ENCODE results near the gene MAP2K2. TPM values are rescaled to one million over a fixed set of nuclear protein-coding genes. Genes with fewer than 3 reads are reported as not detected.

Gene MAP2K2
- total RNA-seq, 1 experiment from 2014 or later: 226 TPM

GRCh38 chr19:4058693-4059452 is 65.0 kb downstream of the MAP2K2 start:
- DNase-seq: peak; percentile 78
- Histone ChIP-seq H3K27me3 (ENCODE audit: control insufficient read depth, insufficient read depth, low read length) (no peaks in the 10 kb centered on the region), H3K4me3 (ENCODE audit: insufficient read depth, low read depth, low read length) (no peak overlapping the region), H3K36me3 (replicated peaks; ENCODE audit: control insufficient read depth, insufficient read depth, low read length) (peaks cover 4% of the 10 kb centered on the region)

DNA sequence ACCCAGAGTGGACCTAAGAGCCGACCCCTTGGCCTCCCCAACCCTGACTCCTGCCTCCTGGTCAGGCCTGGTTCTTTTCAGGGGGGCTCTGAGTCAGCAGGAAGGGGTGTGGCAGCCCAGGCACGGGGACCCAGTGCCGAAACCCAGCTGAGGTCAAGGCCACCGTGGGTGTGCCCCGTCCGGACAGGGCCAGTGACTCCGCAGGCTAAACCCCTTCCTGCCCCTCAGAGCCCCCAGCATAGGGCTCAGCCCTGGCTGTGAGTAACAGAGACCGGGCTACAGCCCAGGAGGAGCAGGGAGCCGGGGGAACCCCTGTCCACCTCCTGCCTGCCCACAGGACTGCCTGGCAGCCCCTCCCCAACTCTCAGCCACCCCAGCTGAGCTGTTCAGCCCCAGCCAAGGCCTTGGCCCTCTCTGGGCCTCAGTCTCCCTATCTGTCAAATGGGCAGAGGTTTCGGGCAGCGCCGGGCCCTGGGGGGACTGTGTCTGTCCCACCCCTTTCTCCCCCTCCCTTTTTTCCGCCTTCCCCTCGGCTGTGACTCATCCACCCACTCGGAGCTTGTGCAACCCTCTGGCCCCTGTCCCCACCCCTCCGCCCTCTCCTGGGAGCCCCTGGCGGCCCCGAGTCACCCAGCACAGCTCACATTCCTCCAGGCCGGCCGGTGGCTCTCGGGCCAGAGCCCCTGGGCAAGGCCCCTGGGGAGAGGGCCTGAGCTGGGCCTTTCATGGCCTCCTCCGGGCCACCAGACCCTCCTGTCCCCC is 65.8 kb downstream of the MAP2K2 start:
- H3K27me3 ChIP-seq (ENCODE audit: control insufficient read depth, insufficient read depth, low read length): no peaks in the 10 kb centered on the region
- DNase-seq: peak; percentile 83
- H3K4me3 ChIP-seq (ENCODE audit: insufficient read depth, low read depth, low read length): no peak overlapping the region
- peaks cover 11% of the 10 kb centered on the region for H3K36me3 ChIP-seq (replicated peaks; ENCODE audit: control insufficient read depth, insufficient read depth, low read length)

- Histone ChIP-seq H3K36me3 (replicated peaks; ENCODE audit: control insufficient read depth, insufficient read depth, low read length) (peaks cover 18% of the 10 kb centered on the region), H3K4me3 (ENCODE audit: insufficient read depth, low read depth, low read length) (no peak overlapping the region), H3K27me3 (ENCODE audit: control insufficient read depth, insufficient read depth, low read length) (no peaks in the 10 kb centered on the region)
- no peak for DNase-seq
These were observed 68.7 kb downstream of the MAP2K2 start for GRCh38 chr19:4055209-4055552.

- DNase-seq: no peak
- Histone ChIP-seq H3K4me3 (ENCODE audit: insufficient read depth, low read depth, low read length) (no peak overlapping the region), H3K36me3 (replicated peaks; ENCODE audit: control insufficient read depth, insufficient read depth, low read length) (peaks cover 18% of the 10 kb centered on the region), H3K27me3 (ENCODE audit: control insufficient read depth, insufficient read depth, low read length) (no peaks in the 10 kb centered on the region)
These were observed 69.3 kb downstream of the MAP2K2 start for GRCh38 chr19:4054441-4055208.

DNA sequence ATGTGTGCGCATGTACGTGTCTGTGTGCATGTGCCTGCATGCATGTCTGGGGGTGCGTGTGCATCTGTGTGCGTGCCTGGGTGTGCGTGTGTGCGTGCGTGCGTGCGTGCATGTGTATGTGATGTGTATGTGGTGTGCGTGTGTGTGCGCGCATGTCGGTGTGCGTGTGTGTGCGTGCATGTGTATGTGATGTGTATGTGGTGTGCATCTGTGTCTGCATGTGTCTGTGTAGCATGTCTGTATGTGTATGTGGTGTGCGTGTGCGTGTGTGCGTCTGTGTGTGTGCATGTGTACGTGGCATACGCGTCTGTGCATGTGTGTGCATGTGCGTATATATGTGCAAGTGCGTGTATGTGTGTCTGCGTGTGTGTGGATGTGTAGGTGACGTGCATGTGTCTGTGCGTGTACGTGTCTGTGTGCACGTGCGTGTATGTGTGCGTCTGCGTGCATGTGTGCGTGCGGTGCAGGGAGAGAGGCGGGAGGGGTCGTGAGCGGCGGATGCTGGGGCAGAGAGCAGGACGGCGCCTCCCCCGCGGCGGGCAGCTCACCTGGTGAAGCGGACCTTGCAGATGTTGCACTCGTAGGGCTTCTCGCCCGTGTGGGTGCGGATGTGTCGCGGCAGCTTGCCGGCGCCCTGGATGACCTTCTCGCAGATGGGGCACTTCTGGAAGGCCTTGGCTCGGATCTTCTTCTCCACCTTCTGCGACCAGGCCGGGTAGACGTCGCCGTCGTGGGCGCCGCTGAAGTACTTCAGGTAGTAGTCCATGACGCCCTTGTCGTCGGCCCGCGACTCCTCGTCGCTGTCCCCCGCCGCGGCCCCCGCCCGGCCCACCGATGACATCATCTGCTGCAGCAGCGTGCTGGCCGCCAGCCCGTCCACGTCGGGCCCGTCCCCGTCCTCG is 70.2 kb downstream of the MAP2K2 start:
- H3K27me3 ChIP-seq (ENCODE audit: control insufficient read depth, insufficient read depth, low read length): no peaks in the 10 kb centered on the region
- H3K36me3 ChIP-seq (replicated peaks; ENCODE audit: control insufficient read depth, insufficient read depth, low read length): peaks cover 18% of the 10 kb centered on the region
- H3K4me3 ChIP-seq (ENCODE audit: insufficient read depth, low read depth, low read length): no peak overlapping the region
- DNase-seq: no peak

DNA sequence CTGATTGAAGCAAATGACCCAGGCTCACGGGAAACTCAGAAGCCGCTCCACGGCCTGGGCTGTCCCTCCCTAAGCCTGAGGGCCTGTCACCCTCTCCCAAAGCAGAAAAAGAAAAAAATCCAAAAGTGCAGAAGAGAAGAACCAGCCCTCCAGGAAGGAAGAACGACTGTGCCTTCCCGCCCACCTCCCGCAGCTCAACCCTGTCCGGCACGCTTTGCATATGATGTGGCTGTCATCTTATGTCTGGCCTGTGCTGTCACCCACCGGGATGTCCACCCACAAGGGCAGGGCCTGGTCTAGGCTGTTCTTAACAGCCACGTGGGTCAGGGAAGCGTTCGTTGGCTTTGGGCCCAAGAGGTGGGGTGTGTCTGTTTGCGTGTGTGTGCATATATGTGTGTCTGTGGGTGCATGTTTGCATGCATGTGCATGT is 70.9 kb downstream of the MAP2K2 start:
- DNase-seq: no peak
- no peaks in the 10 kb centered on the region for H3K27me3 ChIP-seq (ENCODE audit: control insufficient read depth, insufficient read depth, low read length)
- no peak overlapping the region for H3K4me3 ChIP-seq (ENCODE audit: insufficient read depth, low read depth, low read length)
- H3K36me3 ChIP-seq (replicated peaks; ENCODE audit: control insufficient read depth, insufficient read depth, low read length): peaks cover 18% of the 10 kb centered on the region

- Histone ChIP-seq H3K4me3 (ENCODE audit: insufficient read depth, low read depth, low read length) (no peak overlapping the region), H3K27me3 (ENCODE audit: control insufficient read depth, insufficient read depth, low read length) (no peaks in the 10 kb centered on the region), H3K36me3 (replicated peaks; ENCODE audit: control insufficient read depth, insufficient read depth, low read length) (peaks cover 18% of the 10 kb centered on the region)
- DNase-seq: peak; percentile 74
These were observed 71.6 kb downstream of the MAP2K2 start for GRCh38 chr19:4052114-4052992.

DNA sequence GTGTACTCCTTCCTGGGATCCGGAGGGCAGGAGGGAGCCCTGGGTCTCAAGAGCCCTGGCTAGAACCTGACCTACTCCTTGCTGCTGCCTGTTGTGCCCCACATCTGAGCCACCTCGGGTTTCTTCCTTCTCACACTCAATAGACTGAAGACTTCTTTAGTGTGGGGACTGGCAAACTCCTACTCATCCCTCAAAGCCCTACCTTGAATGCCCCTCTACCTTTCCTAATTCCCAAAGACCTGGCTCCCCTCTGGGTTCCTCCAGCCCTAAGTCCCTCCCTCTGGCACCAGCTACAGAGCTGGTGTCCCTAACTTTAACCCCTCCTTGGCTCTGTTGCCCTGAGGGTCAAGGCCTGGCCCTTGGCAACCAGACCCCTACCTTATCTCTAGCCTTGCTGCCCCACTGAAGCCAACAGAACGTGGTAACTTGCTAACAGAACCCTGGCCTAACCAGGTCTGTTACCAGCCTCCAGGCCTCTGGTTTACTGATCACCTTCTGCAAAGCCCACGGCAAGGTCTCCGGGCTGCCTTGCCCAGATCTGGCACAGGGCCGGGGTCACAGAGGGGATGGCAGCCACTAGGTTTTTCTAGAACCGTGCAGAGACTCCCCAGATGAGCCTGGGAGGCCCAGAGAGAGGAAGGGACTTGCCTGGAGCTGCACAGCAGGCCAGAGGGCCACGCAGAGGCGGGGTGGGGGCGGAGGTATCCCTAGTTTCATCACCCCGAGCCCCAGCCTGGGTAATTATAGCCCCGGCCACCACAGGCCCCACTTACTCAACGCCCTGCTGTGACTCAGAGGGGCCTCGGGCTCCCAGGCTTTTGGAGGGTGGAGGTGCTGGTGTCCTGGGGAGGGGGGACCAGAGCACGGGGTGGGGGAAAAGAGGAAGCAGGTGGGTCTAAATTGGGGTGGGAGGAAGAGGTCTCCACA is 72.5 kb downstream of the MAP2K2 start:
- no peak overlapping the region for H3K4me3 ChIP-seq (ENCODE audit: insufficient read depth, low read depth, low read length)
- no peak for DNase-seq
- H3K27me3 ChIP-seq (ENCODE audit: control insufficient read depth, insufficient read depth, low read length): no peaks in the 10 kb centered on the region
- peaks cover 18% of the 10 kb centered on the region for H3K36me3 ChIP-seq (replicated peaks; ENCODE audit: control insufficient read depth, insufficient read depth, low read length)

DNA sequence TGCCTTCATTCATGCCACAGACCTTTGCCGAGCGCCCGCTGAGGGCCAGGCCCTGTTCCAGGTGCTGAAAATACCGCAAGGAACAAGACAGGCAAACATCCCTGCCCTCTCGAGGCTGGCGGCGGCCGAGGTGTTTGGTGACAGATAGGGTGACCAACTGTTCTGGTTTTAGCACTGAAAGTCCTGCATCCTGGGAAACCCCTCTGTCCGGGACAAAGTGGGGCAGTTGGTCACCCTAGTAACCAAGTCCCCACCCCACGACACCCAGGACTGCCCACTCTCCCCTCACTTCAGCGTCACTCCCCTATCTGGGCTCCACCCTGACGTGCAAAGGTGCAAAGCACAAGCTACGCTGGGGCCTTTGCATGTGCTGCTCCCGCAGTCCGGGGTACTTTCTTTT is 74.5 kb downstream of the MAP2K2 start:
- DNase-seq: no peak
- peaks cover 16% of the 10 kb centered on the region for H3K36me3 ChIP-seq (replicated peaks; ENCODE audit: control insufficient read depth, insufficient read depth, low read length)
- no peaks in the 10 kb centered on the region for H3K27me3 ChIP-seq (ENCODE audit: control insufficient read depth, insufficient read depth, low read length)
- H3K4me3 ChIP-seq (ENCODE audit: insufficient read depth, low read depth, low read length): no peak overlapping the region

DNA sequence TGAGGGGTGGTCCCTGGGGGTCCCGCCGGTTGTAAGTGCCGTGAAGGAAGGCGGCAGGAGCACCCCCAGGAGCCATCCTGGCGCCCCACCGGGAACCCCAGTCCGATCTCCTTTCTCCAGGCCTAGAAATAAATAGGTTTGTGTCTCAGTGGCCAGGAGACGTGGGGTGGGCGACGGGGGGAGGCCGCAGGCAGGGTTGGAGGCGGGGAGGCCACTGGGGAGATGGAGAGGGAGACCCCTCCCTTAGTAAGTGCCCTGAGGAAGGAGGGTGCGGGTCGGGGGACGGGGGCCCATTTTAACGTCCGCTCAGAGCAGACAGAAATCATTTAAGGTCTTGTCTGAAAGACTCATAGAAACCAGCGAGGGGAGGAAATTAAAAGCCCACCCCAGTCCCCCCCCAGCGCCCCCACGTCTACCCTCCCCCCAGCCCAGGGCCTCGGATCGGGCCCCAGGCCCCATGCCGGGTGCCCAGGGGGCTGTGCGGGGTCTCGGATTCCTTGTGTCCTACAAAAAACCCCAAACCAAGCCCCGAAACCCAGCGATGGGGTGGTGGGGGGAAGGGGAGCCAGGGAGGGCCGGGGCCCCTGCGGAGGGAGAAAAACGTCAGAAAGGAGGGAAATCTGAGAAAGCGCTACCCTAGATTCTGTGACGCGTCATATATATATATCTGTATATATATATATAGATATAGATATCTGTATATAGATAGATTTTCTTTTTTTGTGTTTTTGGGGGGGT is 76.8 kb downstream of the MAP2K2 start:
- H3K36me3 ChIP-seq (replicated peaks; ENCODE audit: control insufficient read depth, insufficient read depth, low read length): peaks cover 4% of the 10 kb centered on the region
- peak; percentile 76 for DNase-seq
- H3K27me3 ChIP-seq (ENCODE audit: control insufficient read depth, insufficient read depth, low read length): no peaks in the 10 kb centered on the region
- no peak overlapping the region for H3K4me3 ChIP-seq (ENCODE audit: insufficient read depth, low read depth, low read length)

GRCh38 chr19:4046362-4046691 is 77.6 kb downstream of the MAP2K2 start:
- no peak overlapping the region for H3K4me3 ChIP-seq (ENCODE audit: insufficient read depth, low read depth, low read length)
- H3K36me3 ChIP-seq (replicated peaks; ENCODE audit: control insufficient read depth, insufficient read depth, low read length): peaks cover 2% of the 10 kb centered on the region
- no peaks in the 10 kb centered on the region for H3K27me3 ChIP-seq (ENCODE audit: control insufficient read depth, insufficient read depth, low read length)
- DNase-seq: no peak
